GM12878 (cell line): ENCODE results near the gene EXD3.

Source experiments
- ESRRA ChIP-seq: IDR thresholded peaks from 2 replicates; pipeline ENCODE4 v1.6.1; 2012; ENCODE audit warnings: mild to moderate bottlenecking, low read length, improper control_type of control experiment
- NRF1 ChIP-seq: conservative IDR thresholded peaks from 2 replicates; pipeline ENCODE4 v1.6.1; 2011; ENCODE audit warnings: mild to moderate bottlenecking, low read depth, low read length, improper control_type of control experiment
- TF ChIP-seq, protein P1 (sequence below): fragments of 450-650 bp; IDR thresholded peaks from 2 replicates; pipeline ENCODE4 v1.6.1; 2017; ENCODE audit warnings: antibody characterized with exemption, mild to moderate bottlenecking, moderate library complexity
- TF ChIP-seq, protein P2 (sequence below), 3 experiments: IDR thresholded peaks in 2 of 3; conservative IDR thresholded peaks in 1 of 3; 2 replicates each; pipeline ENCODE4 v1.5.1; 2011; ENCODE audit warnings: low read depth in 3 of 3, low read length in 3 of 3, mild to moderate bottlenecking in 3 of 3, control low read depth in 2 of 3, moderate library complexity in 2 of 3, inconsistent platforms in 1 of 3, mixed read lengths in 1 of 3; ENCODE audit not compliant: control insufficient read depth in 2 of 3, insufficient read depth in 1 of 3; ENCODE audit errors: extremely low read depth in 1 of 3

DNA sequence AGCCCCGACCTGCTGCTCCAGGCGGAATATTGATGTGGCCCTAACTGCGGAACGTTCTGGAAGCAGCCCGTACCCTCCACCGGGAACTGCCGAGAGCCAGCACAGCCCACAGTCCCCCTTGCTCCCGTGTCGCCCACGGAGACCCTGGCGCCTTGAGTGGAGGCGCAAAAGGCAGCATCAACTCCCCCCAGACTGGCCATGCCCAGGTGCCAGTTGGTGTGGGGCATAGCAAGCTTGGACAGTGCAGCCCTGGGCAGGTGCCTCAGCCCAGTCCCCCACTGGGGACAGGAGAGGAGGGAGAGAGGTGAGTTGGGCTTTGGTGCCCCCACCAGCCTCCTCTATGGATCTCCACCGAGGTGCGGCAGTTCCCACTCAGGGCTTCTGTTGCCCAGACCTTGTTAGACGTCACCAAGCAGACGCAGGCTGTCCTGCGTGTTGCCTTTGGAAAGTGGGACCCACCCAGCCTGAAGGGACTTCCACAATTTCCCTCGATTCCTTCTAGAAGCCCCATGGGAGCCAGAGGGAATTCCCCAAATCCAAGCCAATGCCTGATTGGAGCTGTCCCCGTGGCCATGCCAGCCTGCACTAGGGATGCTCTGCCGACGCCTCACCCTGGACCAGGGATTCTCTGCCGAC is 101.1 kb downstream of the EXD3 start:
- TF ChIP-seq NRF1 (no peak), ESRRA (no peak)
- TF ChIP-seq, protein P1, sequence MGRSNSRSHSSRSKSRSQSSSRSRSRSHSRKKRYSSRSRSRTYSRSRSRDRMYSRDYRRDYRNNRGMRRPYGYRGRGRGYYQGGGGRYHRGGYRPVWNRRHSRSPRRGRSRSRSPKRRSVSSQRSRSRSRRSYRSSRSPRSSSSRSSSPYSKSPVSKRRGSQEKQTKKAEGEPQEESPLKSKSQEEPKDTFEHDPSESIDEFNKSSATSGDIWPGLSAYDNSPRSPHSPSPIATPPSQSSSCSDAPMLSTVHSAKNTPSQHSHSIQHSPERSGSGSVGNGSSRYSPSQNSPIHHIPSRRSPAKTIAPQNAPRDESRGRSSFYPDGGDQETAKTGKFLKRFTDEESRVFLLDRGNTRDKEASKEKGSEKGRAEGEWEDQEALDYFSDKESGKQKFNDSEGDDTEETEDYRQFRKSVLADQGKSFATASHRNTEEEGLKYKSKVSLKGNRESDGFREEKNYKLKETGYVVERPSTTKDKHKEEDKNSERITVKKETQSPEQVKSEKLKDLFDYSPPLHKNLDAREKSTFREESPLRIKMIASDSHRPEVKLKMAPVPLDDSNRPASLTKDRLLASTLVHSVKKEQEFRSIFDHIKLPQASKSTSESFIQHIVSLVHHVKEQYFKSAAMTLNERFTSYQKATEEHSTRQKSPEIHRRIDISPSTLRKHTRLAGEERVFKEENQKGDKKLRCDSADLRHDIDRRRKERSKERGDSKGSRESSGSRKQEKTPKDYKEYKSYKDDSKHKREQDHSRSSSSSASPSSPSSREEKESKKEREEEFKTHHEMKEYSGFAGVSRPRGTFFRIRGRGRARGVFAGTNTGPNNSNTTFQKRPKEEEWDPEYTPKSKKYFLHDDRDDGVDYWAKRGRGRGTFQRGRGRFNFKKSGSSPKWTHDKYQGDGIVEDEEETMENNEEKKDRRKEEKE = no peak
- TF ChIP-seq, protein P2, sequence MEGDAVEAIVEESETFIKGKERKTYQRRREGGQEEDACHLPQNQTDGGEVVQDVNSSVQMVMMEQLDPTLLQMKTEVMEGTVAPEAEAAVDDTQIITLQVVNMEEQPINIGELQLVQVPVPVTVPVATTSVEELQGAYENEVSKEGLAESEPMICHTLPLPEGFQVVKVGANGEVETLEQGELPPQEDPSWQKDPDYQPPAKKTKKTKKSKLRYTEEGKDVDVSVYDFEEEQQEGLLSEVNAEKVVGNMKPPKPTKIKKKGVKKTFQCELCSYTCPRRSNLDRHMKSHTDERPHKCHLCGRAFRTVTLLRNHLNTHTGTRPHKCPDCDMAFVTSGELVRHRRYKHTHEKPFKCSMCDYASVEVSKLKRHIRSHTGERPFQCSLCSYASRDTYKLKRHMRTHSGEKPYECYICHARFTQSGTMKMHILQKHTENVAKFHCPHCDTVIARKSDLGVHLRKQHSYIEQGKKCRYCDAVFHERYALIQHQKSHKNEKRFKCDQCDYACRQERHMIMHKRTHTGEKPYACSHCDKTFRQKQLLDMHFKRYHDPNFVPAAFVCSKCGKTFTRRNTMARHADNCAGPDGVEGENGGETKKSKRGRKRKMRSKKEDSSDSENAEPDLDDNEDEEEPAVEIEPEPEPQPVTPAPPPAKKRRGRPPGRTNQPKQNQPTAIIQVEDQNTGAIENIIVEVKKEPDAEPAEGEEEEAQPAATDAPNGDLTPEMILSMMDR (IDR thresholded peaks at IDR 0.05 in 2 of 3, conservative IDR thresholded peaks at IDR 0.05 in 1 of 3; ENCODE audit: control insufficient read depth in 2 of 3, extremely low read depth in 1 of 3, insufficient read depth in 1 of 3, low read depth in 3 of 3, low read length in 3 of 3) = no peak
